Middle frontal gyrus (tissue), 1 donor: Measurements from ENCODE around the gene ATP11A.

Experiments used
- DNase-seq: peaks from one replicate; pipeline ENCODE4 v3.0.0-alpha.2; 2015; ENCODE audit warnings: low spot score; ENCODE audit errors: extremely low spot score

Gene ATP11A

GRCh38 chr13:112759053-112759452 is 69.2 kb downstream of the ATP11A start:
- DNase-seq, result no peak

GRCh38 chr13:112759827-112760226 is 70.0 kb downstream of the ATP11A start:
- DNase-seq, result no peak

- no peak for DNase-seq
Measured at GRCh38 chr13:112760435-112760834, 70.6 kb downstream of the ATP11A start.

GRCh38 chr13:112760931-112761330 is 71.1 kb downstream of the ATP11A start:
- DNase-seq, result no peak

- no peak for DNase-seq
Measured at GRCh38 chr13:112761701-112762689, 72.2 kb downstream of the ATP11A start.

- no peak for DNase-seq
Measured at GRCh38 chr13:112762690-112763080, 72.8 kb downstream of the ATP11A start.

GRCh38 chr13:112764028-112764427 is 74.2 kb downstream of the ATP11A start:
- DNase-seq, result no peak

GRCh38 chr13:112764864-112765561 is 75.2 kb downstream of the ATP11A start:
- no peak for DNase-seq

- no peak for DNase-seq
Measured at GRCh38 chr13:112765731-112766130, 75.9 kb downstream of the ATP11A start.

GRCh38 chr13:112766336-112766735 is 76.5 kb downstream of the ATP11A start:
- no peak for DNase-seq

- DNase-seq, result no peak
Measured at GRCh38 chr13:112767506-112768471, 78.0 kb downstream of the ATP11A start.

- DNase-seq, result no peak
Measured at GRCh38 chr13:112768795-112769481, 79.1 kb downstream of the ATP11A start.

- DNase-seq, result no peak
Measured at GRCh38 chr13:112769615-112770014, 79.8 kb downstream of the ATP11A start.

- DNase-seq, result no peak
Measured at GRCh38 chr13:112770504-112770903, 80.7 kb downstream of the ATP11A start.

GRCh38 chr13:112771139-112771876 is 81.5 kb downstream of the ATP11A start:
- DNase-seq, result no peak

GRCh38 chr13:112771877-112772538 is 82.2 kb downstream of the ATP11A start:
- no peak for DNase-seq

GRCh38 chr13:112772539-112772909 is 82.7 kb downstream of the ATP11A start:
- no peak for DNase-seq

GRCh38 chr13:112772929-112773328 is 83.1 kb downstream of the ATP11A start:
- no peak for DNase-seq
